ENCODE results near the gene KIR2DL1. TPM values are rescaled to one million over a fixed set of nuclear protein-coding genes. Genes with fewer than 3 reads are reported as not detected.

The KIR2DL1 gene
- total and polyA plus RNA-seq, 2 of the 4 experiments (the other 2 are of a cell fraction): not detected

- no TSS peak for BruUV-seq (replicated peaks)
- no peak overlapping the region for H3K27ac ChIP-seq (ENCODE audit: insufficient read depth, low read length)
- H3K14ac ChIP-seq (replicated peaks; ENCODE audit: low read depth, low read length): no peak overlapping the region
- no peak for ATAC-seq (ENCODE audit: low read depth)
- no peaks in the 10 kb centered on the region for H3K36me3 ChIP-seq (ENCODE audit: control insufficient read depth, insufficient read depth, low read length)
- no peak overlapping the region for H3K4me2 ChIP-seq (ENCODE audit: low read depth, low read length)
- no peak overlapping the region for H2AK9ac ChIP-seq (replicated peaks; ENCODE audit: low read depth, low read length, poor library complexity)
- ChIA-PET CTCF (no interaction called here), POLR2A (ENCODE audit: unreplicated experiment) (no interaction called here)
- no peak overlapping the region for H2BK5ac ChIP-seq (ENCODE audit: low read depth, low read length, poor library complexity, severe bottlenecking)
- no peak overlapping the region for H4K91ac ChIP-seq (ENCODE audit: insufficient read depth, low read depth, low read length)
- no peaks in the 10 kb centered on the region for H3K27me3 ChIP-seq (ENCODE audit: control insufficient read depth, insufficient read depth, low read length)
- intact Hi-C loops (cut with micrococcal nuclease): no loop called here
- H4K20me1 ChIP-seq (ENCODE audit: insufficient read depth, low read length): no peaks in the 10 kb centered on the region
- H3K9me3 ChIP-seq (ENCODE audit: control insufficient read depth, insufficient read depth, low read length): peaks cover 32% of the 10 kb centered on the region
- no peak overlapping the region for H3K18ac ChIP-seq (ENCODE audit: low read depth, low read length)
- dilution Hi-C loops (cut with HindIII; ENCODE audit: low sequenced_read_pairs, unreplicated experiment): no loop called here
- H3K9me1 ChIP-seq (ENCODE audit: insufficient read depth, low read length): no peaks in the 10 kb centered on the region
- no peak for DNase-seq
- no peak overlapping the region for H3K56ac ChIP-seq (ENCODE audit: extremely low read depth, insufficient read depth, low read length)
- H3K4me1 ChIP-seq (ENCODE audit: control insufficient read depth, insufficient read depth, low read length): no peaks in the 10 kb centered on the region
- no peak overlapping the region for H2BK20ac ChIP-seq (ENCODE audit: low read depth, low read length)
- H3K23ac ChIP-seq (ENCODE audit: low read depth, low read length): no peak overlapping the region
- no peak overlapping the region for H2BK120ac ChIP-seq (ENCODE audit: low read depth, low read length)
- H3K79me1 ChIP-seq (ENCODE audit: low read depth in 1 of 2, low read length in 2 of 2): no peaks in the 10 kb centered on the region
- no peak overlapping the region for H2AFZ ChIP-seq (replicated peaks; ENCODE audit: low read length, poor library complexity)
- 91% methylated on average over 4 of the region's 15 CpGs; no CpG with 5 or more reads in 1 of the 2 experiments for WGBS, 2 experiments (ENCODE audit: extremely low coverage in 2 of 2, insufficient read length in 1 of 2)
- in situ Hi-C loops (cut with MboI; ENCODE audit: low sequenced_read_pairs): no loop called here
- H2AK5ac ChIP-seq (ENCODE audit: low read depth, low read length): no peak overlapping the region
- H3K4me3 ChIP-seq (ENCODE audit: insufficient read depth, low read depth, low read length): no peak overlapping the region
- no peak overlapping the region for H2BK15ac ChIP-seq (ENCODE audit: low read depth, low read length)
- H4K8ac ChIP-seq (ENCODE audit: low read depth in 2 of 2, low read length in 2 of 2): no peak overlapping the region
- TF ChIP-seq, protein P1, sequence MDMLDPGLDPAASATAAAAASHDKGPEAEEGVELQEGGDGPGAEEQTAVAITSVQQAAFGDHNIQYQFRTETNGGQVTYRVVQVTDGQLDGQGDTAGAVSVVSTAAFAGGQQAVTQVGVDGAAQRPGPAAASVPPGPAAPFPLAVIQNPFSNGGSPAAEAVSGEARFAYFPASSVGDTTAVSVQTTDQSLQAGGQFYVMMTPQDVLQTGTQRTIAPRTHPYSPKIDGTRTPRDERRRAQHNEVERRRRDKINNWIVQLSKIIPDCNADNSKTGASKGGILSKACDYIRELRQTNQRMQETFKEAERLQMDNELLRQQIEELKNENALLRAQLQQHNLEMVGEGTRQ (IDR thresholded peaks at IDR 0.05; ENCODE audit: low read depth, low read length): no peak
- TF ChIP-seq MAZ (IDR thresholded peaks at IDR 0.05; ENCODE audit: borderline replicate concordance, low read depth, low read length) (no peak), CTCF (conservative IDR thresholded peaks at IDR 0.05; ENCODE audit: low read depth, low read length) (no peak), ELK1 (IDR thresholded peaks at IDR 0.05; ENCODE audit: borderline replicate concordance, low read depth, low read length) (no peak), BHLHE40 (IDR thresholded peaks at IDR 0.05; ENCODE audit: low read depth, low read length) (no peak), SMC3 (IDR thresholded peaks at IDR 0.05; ENCODE audit: low read depth, low read length) (no peak), RCOR1 (IDR thresholded peaks at IDR 0.05; ENCODE audit: insufficient replicate concordance, low read length) (no peak), POLR2A (IDR thresholded peaks at IDR 0.05; ENCODE audit: low read depth, low read length) (no peak), CEBPB (IDR thresholded peaks at IDR 0.05; ENCODE audit: low read depth, low read length) (no peak), RAD21 (IDR thresholded peaks at IDR 0.05; ENCODE audit: low read length) (no peak), RFX5 (IDR thresholded peaks at IDR 0.05; ENCODE audit: low read depth, low read length) (no peak), CHD1 (IDR thresholded peaks at IDR 0.05; ENCODE audit: low read depth, low read length) (no peak), MAFK (IDR thresholded peaks at IDR 0.05; ENCODE audit: low read depth, low read length) (no peak), FOS (IDR thresholded peaks at IDR 0.05; ENCODE audit: low read depth, low read length) (no peak), NFE2L2 (IDR thresholded peaks at IDR 0.05; ENCODE audit: low read depth, low read length) (no peak)
- no peak overlapping the region for H3K9ac ChIP-seq (ENCODE audit: low read depth, low read length)
- H4K5ac ChIP-seq (ENCODE audit: low read depth, low read length): no peak overlapping the region
- no peak overlapping the region for H3K4ac ChIP-seq (ENCODE audit: low read depth, low read length)
Measured at GRCh38 chr19:54817670-54818536, 48.3 kb downstream of the KIR2DL1 start.

All from IMR-90 (cell line).